GM19035 (cell line): ENCODE data around the gene TTC28.

Source experiments
- ATAC-seq: cut with Tn5 transposase; IDR thresholded peaks from one replicate; pipeline ENCODE4 v1.9.1; 2021; ENCODE audit not compliant: unreplicated experiment

Gene TTC28

GRCh38 chr22:27985323-27986275 lies 694.0 kb downstream of the TTC28 start:
- ATAC-seq, result no peak

GRCh38 chr22:27984723-27985122 lies 694.9 kb downstream of the TTC28 start:
- ATAC-seq, result no peak

GRCh38 chr22:27984001-27984695 lies 695.5 kb downstream of the TTC28 start:
- ATAC-seq, result no peak

- no peak for ATAC-seq
Measured at GRCh38 chr22:27983361-27983791, 696.3 kb downstream of the TTC28 start.

GRCh38 chr22:27982630-27983180 lies 696.9 kb downstream of the TTC28 start:
- ATAC-seq, result no peak

- no peak for ATAC-seq
Measured at GRCh38 chr22:27982106-27982505, 697.5 kb downstream of the TTC28 start.

- no peak for ATAC-seq
Measured at GRCh38 chr22:27980424-27981148, 699.1 kb downstream of the TTC28 start.

GRCh38 chr22:27978802-27979201 lies 700.8 kb downstream of the TTC28 start:
- no peak for ATAC-seq

GRCh38 chr22:27978317-27978716 lies 701.3 kb downstream of the TTC28 start:
- ATAC-seq, result no peak

GRCh38 chr22:27976586-27976985 lies 703.1 kb downstream of the TTC28 start:
- no peak for ATAC-seq

- no peak for ATAC-seq
Measured at GRCh38 chr22:27975381-27976013, 704.1 kb downstream of the TTC28 start.

GRCh38 chr22:27973846-27974245 lies 705.8 kb downstream of the TTC28 start:
- no peak for ATAC-seq

- ATAC-seq, result no peak
Measured at GRCh38 chr22:27972732-27973698, 706.6 kb downstream of the TTC28 start.

GRCh38 chr22:27971926-27972325 lies 707.7 kb downstream of the TTC28 start:
- no peak for ATAC-seq

GRCh38 chr22:27970596-27971220 lies 708.9 kb downstream of the TTC28 start:
- no peak for ATAC-seq

- no peak for ATAC-seq
Measured at GRCh38 chr22:27966168-27967064, 713.2 kb downstream of the TTC28 start.

GRCh38 chr22:27962268-27963044 lies 717.2 kb downstream of the TTC28 start:
- ATAC-seq, result no peak
